ENCODE measurements around the gene GMDS. TPM values are rescaled to one million over a fixed set of nuclear protein-coding genes. Genes with fewer than 3 reads are reported as not detected.

GMDS gene
- total and polyA plus RNA-seq, 2 of the 8 experiments (the other 6 are each of a cell fraction or from before 2014, with no cell fraction given): 16.8 to 50.0 TPM

DNA sequence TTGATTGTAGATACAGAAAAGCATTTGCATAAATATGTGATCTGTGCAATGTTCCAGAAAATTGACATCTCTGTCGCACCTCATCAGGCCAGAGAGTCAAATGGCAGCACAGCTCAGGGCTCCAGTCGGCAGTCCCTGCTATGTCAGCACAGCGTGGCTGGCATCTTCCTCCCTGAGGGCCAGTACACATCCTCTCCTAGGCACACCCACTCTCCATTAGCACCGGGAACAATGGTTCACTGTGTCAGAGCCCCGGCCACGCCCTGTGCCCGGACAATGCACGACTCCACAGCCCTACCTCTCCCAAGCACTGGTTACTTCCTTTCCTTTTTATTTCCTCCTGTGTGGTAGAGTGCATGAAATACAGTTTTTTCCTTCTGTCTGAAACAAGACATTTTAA is 520.8 kb downstream of the GMDS start (continued):
- TF ChIP-seq SAP30 (IDR thresholded peaks at IDR 0.05; ENCODE audit: insufficient read depth, insufficient replicate concordance, low read length) (no peak), TAF7 (optimal IDR thresholded peaks at IDR 0.05; ENCODE audit: borderline replicate concordance, low read depth, low read length) (no peak)
